ENCODE results near the gene BOLL. TPM values are rescaled to one million over a fixed set of nuclear protein-coding genes. Genes with fewer than 3 reads are reported as not detected.
A peak's percentile ranks its signal among the peaks of the same experiment; 100 is the strongest.

BOLL gene
- total RNA-seq, 2 donors from 2014 or later: not detected

GRCh38 chr2:197810016-197810415, 24.9 kb upstream of the BOLL start:
- Histone ChIP-seq H3K4me3 (no peak overlapping the region), H3K9me3 (no peaks in the 10 kb centered on the region), H3K36me3 (replicated peaks in 1 of 2; ENCODE audit: insufficient read depth in 1 of 2, low read depth in 2 of 2) (no peaks in the 10 kb centered on the region), H3K4me1 (peaks cover 9% of the 10 kb centered on the region), H3K27ac (no peak overlapping the region), H3K27me3 (no peaks in the 10 kb centered on the region)
- 94 to 96% methylated on average over 3 of the region's 3 CpGs for WGBS, 2 donors
- intact Hi-C loops (cut with DNase I): no loop called here
- TF ChIP-seq CTCF (IDR thresholded peaks at IDR 0.05) (no peak), POLR2A (IDR thresholded peaks at IDR 0.05) (no peak)
- DNase-seq (no peak), ATAC-seq (no peak)

- no peak for DNase-seq
- Histone ChIP-seq H3K27me3 (no peaks in the 10 kb centered on the region), H3K27ac (no peak overlapping the region), H3K4me3 (no peak overlapping the region), H3K9me3 (no peaks in the 10 kb centered on the region), H3K36me3 (replicated peaks in 1 of 2; ENCODE audit: insufficient read depth in 1 of 2, low read depth in 2 of 2) (no peaks in the 10 kb centered on the region), H3K4me1 (peaks cover 14% of the 10 kb centered on the region)
- WGBS, 2 donors: 87 to 94% methylated on average over 5 of the region's 5 CpGs
- ATAC-seq: no peak
- intact Hi-C loops (cut with DNase I): no loop called here
- TF ChIP-seq POLR2A (IDR thresholded peaks at IDR 0.05) (no peak), CTCF (IDR thresholded peaks at IDR 0.05) (no peak)
Measured at GRCh38 chr2:197809064-197809463, 23.9 kb upstream of the BOLL start.

GRCh38 chr2:197805715-197806633, 20.9 kb upstream of the BOLL start:
- WGBS, 2 donors: 32 to 42% methylated on average over 11 of the region's 11 CpGs
- intact Hi-C loops (cut with DNase I): no loop called here
- no peaks in the 10 kb centered on the region for H3K36me3 ChIP-seq (replicated peaks in 1 of 2; ENCODE audit: insufficient read depth in 1 of 2, low read depth in 2 of 2)
- ATAC-seq (no peak), DNase-seq (no peak)
- TF ChIP-seq CTCF (IDR thresholded peaks at IDR 0.05) (no peak), POLR2A (IDR thresholded peaks at IDR 0.05) (no peak)
- H3K27ac ChIP-seq: no peak overlapping the region
- no peaks in the 10 kb centered on the region for H3K27me3 ChIP-seq
- H3K9me3 ChIP-seq: no peaks in the 10 kb centered on the region
- no peak overlapping the region for H3K4me3 ChIP-seq
- peaks cover 19% of the 10 kb centered on the region for H3K4me1 ChIP-seq

- intact Hi-C loops (cut with DNase I): loop anchor here (5.0 kb wide), 1 partner anchor 487 kb away; no protein-coding TSS in a partner anchor
- Histone ChIP-seq H3K27me3 (no peaks in the 10 kb centered on the region), H3K4me1 (peaks cover 19% of the 10 kb centered on the region), H3K9me3 (no peaks in the 10 kb centered on the region), H3K36me3 (replicated peaks in 1 of 2; ENCODE audit: insufficient read depth in 1 of 2, low read depth in 2 of 2) (no peaks in the 10 kb centered on the region), H3K27ac (peak overlapping the region in 3 of 4 donors; percentile 58 to 62 (median 59)), H3K4me3 (peak overlapping the region; percentile 34 to 77)
- 1% methylated on average over 49 to 91 of the region's 92 CpGs for WGBS, 2 donors
- DNase-seq (peak in 3 of 4 donors; percentile 5 to 19 (median 12)), ATAC-seq (peak; percentile 51)
- TF ChIP-seq CTCF (IDR thresholded peaks at IDR 0.05) (peak in 1 of 7 experiments; percentile 16), POLR2A (IDR thresholded peaks at IDR 0.05) (peak in 1 of 3 donors; percentile 9)
Measured at GRCh38 chr2:197804758-197805714, 19.9 kb upstream of the BOLL start.
